Measurements from ENCODE around the gene VWA7. TPM values are rescaled to one million over a fixed set of nuclear protein-coding genes. Genes with fewer than 3 reads are reported as not detected.

VWA7 gene
- total RNA-seq, 2 donors from 2014 or later: 4.2 to 6.3 TPM

DNA sequence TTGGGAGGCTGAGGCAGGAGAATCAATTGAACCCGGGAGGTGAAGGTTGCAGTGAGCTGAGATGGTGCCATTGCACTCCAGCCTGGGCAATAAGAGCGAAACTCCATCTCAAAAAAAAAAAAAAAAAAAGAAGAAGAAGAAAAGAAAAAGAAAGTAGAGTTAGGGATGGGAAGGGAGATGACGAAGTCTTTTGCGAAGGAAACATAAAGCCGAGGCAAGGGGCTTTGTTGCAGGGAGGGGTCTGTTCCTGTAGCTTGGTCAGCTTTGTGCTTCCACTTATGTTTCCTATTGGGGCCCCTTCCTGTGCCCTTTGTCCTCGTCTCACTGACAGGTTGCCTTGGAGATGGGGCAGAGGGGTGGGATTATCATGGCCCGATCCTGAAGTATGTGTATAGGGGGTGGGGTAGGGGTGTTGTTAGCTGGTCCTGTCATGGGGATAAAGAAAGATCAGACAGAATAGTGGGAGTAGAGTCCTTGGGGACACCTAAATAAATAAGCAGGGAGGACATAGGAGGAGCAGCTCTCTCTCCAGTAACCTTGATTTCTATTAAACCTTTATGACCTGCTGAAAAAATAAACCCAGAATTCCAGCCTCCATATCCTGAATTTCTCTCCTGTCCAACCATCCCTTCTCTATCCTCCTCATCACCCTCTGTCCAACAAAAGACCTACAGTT lies 39.7 kb downstream of the VWA7 start:
- H3K4me3 ChIP-seq: no peak overlapping the region
- WGBS, 2 donors: 40 to 48% methylated on average over 6 to 7 of the region's 7 CpGs
- intact Hi-C loops (cut with DNase I): no loop called here
- no peak for ATAC-seq
- no peaks in the 10 kb centered on the region for H3K9me3 ChIP-seq
- peaks cover 58% of the 10 kb centered on the region for H3K4me1 ChIP-seq
- no peak for TF ChIP-seq POLR2A (IDR thresholded peaks at IDR 0.05)
- peak in 1 of 4 donors; percentile 25 for DNase-seq
- no peaks in the 10 kb centered on the region for H3K27me3 ChIP-seq
- H3K27ac ChIP-seq: peak overlapping the region; percentile 86 to 93 (median 90)
- H3K36me3 ChIP-seq (replicated peaks in 1 of 2; ENCODE audit: insufficient read depth in 1 of 2, low read depth in 2 of 2): peaks cover 4% of the 10 kb centered on the region in 2 donors

- ATAC-seq (no peak), DNase-seq (peak in 1 of 4 donors; percentile 18)
- peak overlapping the region; percentile 86 to 93 (median 90) for H3K27ac ChIP-seq
- whole genome bisulfite sequencing, 2 donors: 31 to 48% methylated on average over 8 to 10 of the region's 10 CpGs
- intact Hi-C loops (cut with DNase I): no loop called here
- H3K4me3 ChIP-seq: peak overlapping the region in 1 of 2 donors; percentile 35
- H3K4me1 ChIP-seq: peaks cover 58% of the 10 kb centered on the region
- no peaks in the 10 kb centered on the region for H3K9me3 ChIP-seq
- TF ChIP-seq CTCF (IDR thresholded peaks at IDR 0.05) (no peak), POLR2A (IDR thresholded peaks at IDR 0.05) (no peak)
- no peaks in the 10 kb centered on the region for H3K27me3 ChIP-seq
- peaks cover 9% of the 10 kb centered on the region in 2 donors for H3K36me3 ChIP-seq (replicated peaks in 1 of 2; ENCODE audit: insufficient read depth in 1 of 2, low read depth in 2 of 2)
Measured at GRCh38 chr6:31736768-31737314, 40.3 kb downstream of the VWA7 start.

DNA sequence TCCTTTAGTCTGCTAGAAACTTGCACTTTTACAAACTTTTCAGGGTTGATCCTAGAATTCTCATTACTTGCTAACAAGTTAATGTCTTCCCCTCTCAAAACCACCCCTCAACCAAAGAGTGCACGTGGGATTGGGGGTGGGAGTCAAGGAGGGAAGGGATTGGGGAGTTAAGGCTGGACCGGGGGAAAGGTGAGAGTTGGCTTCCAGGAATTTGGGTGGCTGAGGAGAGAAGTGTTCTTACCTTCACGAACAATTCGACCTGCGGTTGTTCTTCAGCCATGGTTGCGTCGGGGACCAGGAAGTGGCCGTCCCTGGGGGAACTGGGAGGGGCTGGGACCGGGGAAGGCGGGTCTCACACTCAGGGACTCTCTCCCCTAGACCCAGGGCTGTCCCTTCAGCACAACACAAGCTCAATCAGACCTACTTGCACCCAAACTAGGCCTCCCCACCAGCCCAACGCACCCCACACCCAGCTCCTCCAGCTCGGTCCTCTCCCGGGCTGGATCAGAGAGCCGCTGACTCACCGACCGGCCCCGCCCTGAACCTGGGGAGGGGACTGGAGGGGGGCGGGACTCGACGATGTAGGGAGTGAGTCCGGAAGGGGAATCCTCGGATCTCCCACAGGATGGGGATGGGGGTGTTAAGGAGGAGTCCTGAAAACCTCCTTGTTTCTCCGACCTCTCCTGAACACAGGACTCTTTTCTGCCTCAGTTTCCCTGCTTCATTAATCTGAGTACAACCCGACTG lies 40.9 kb downstream of the VWA7 start, which contains the start of gene CLIC1:
CLIC1 (minus strand) TSS at position 510 of the 747 bp plus-strand sequence; CDS start at position 280, 230 bp downstream.
- intact Hi-C loops (cut with DNase I): no loop called here
- H3K27me3 ChIP-seq: no peaks in the 10 kb centered on the region
- DNase-seq (peak; percentile 82 to 87 (median 84)), ATAC-seq (peak; percentile 58)
- no peaks in the 10 kb centered on the region for H3K9me3 ChIP-seq
- peak within 1 kb of the TSS; percentile 35 to 46 for H3K4me3 ChIP-seq
- H3K27ac ChIP-seq: peak within 1 kb of the TSS; percentile 86 to 93 (median 90)
- no peak for TF ChIP-seq CTCF (IDR thresholded peaks at IDR 0.05)
- TF ChIP-seq POLR2A (IDR thresholded peaks at IDR 0.05): peak; percentile 72 to 93 (median 91)
- peaks cover 9 to 14% of the 10 kb centered on the region in 2 donors for H3K36me3 ChIP-seq (replicated peaks in 1 of 2; ENCODE audit: insufficient read depth in 1 of 2, low read depth in 2 of 2)
- H3K4me1 ChIP-seq: peaks cover 58% of the 10 kb centered on the region
- WGBS, 2 donors: 0 to 1% methylated on average over 11 to 24 of the region's 24 CpGs

DNA sequence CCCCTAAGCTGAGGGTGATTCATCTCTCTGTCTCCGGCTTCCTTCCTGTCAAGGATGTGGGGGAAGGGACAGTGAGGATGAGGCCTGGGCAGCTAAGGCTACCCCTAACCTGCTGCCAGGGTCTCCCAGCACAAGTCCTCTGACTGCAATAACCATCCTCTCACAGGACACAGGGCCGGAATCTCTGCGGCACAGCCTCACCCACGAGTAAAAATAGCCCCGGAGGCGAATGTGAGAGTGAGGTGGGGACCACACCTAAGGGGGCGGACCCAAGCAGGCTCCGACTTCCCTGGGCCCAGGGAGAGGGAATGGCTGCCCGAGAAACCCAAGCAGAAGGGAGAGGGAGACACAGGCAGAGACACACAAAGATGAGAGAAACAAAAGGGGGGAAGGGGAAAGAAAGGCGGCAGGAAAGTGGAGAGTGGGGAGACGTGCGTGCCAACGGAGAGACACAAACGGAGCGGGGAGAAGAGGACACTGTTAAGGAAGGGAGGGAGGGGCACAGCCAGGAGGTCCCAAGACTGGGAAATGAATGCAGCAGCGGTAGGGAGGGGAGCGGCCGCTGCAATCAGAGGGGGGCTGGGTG lies 42.2 kb downstream of the VWA7 start:
- 17 to 40% methylated on average over 14 to 18 of the region's 18 CpGs for WGBS, 2 donors
- Histone ChIP-seq H3K4me3 (peak overlapping the region; percentile 35 to 46), H3K36me3 (replicated peaks in 1 of 2; ENCODE audit: insufficient read depth in 1 of 2, low read depth in 2 of 2) (peaks cover 9 to 14% of the 10 kb centered on the region in 2 donors), H3K9me3 (no peaks in the 10 kb centered on the region), H3K27me3 (no peaks in the 10 kb centered on the region), H3K27ac (peak overlapping the region; percentile 86 to 93 (median 90)), H3K4me1 (peaks cover 58% of the 10 kb centered on the region)
- TF ChIP-seq CTCF (IDR thresholded peaks at IDR 0.05) (no peak), POLR2A (IDR thresholded peaks at IDR 0.05) (peak in 1 of 3 donors; percentile 25)
- ATAC-seq (no peak), DNase-seq (peak in 3 of 4 donors; percentile 30 to 62 (median 50))
- intact Hi-C loops (cut with DNase I): no loop called here

Measured in body of pancreas (tissue), 4 donors.